ENCODE results near the gene LHFPL6.

Gene LHFPL6

GRCh38 chr13:39552246-39552645 is 50.7 kb downstream of the LHFPL6 start:
- no peak for DNase-seq

GRCh38 chr13:39550931-39551330 is 52.1 kb downstream of the LHFPL6 start:
- no peak for DNase-seq

- no peak for DNase-seq
Measured at GRCh38 chr13:39547108-39547507, 55.9 kb downstream of the LHFPL6 start.

- DNase-seq: no peak
Measured at GRCh38 chr13:39542361-39542760, 60.6 kb downstream of the LHFPL6 start.

GRCh38 chr13:39540929-39541605 is 61.9 kb downstream of the LHFPL6 start:
- DNase-seq: no peak

- no peak for DNase-seq
Measured at GRCh38 chr13:39538816-39539790, 63.9 kb downstream of the LHFPL6 start.

GRCh38 chr13:39536906-39537305 is 66.1 kb downstream of the LHFPL6 start:
- no peak for DNase-seq

- DNase-seq: no peak
Measured at GRCh38 chr13:39536274-39536673, 66.7 kb downstream of the LHFPL6 start.

- no peak for DNase-seq
Measured at GRCh38 chr13:39533651-39534150, 69.3 kb downstream of the LHFPL6 start.

GRCh38 chr13:39531646-39532045 is 71.3 kb downstream of the LHFPL6 start:
- no peak for DNase-seq

- no peak for DNase-seq
Measured at GRCh38 chr13:39530916-39531315, 72.1 kb downstream of the LHFPL6 start.

GRCh38 chr13:39528661-39528980 is 74.4 kb downstream of the LHFPL6 start:
- DNase-seq: no peak

GRCh38 chr13:39527961-39528660 is 74.9 kb downstream of the LHFPL6 start:
- DNase-seq: no peak

GRCh38 chr13:39527301-39527700 is 75.7 kb downstream of the LHFPL6 start:
- DNase-seq: no peak

- DNase-seq: no peak
Measured at GRCh38 chr13:39526499-39526898, 76.5 kb downstream of the LHFPL6 start.

- DNase-seq: no peak
Measured at GRCh38 chr13:39525506-39525905, 77.5 kb downstream of the LHFPL6 start.

GRCh38 chr13:39524795-39525194 is 78.2 kb downstream of the LHFPL6 start:
- no peak for DNase-seq

GRCh38 chr13:39522329-39522728 is 80.7 kb downstream of the LHFPL6 start:
- DNase-seq: no peak

GRCh38 chr13:39521701-39522100 is 81.3 kb downstream of the LHFPL6 start:
- no peak for DNase-seq

- no peak for DNase-seq
Measured at GRCh38 chr13:39516096-39516495, 86.9 kb downstream of the LHFPL6 start.

GRCh38 chr13:39515224-39515714 is 87.7 kb downstream of the LHFPL6 start:
- DNase-seq: no peak

GRCh38 chr13:39512687-39513086 is 90.3 kb downstream of the LHFPL6 start:
- no peak for DNase-seq

- DNase-seq: no peak
Measured at GRCh38 chr13:39510316-39510695, 92.7 kb downstream of the LHFPL6 start.

All from stimulated activated CD4-positive, alpha-beta T cell treated with anti-CD3 and anti-CD28 coated beads, Interleukin-12 subunit alpha, Interleukin-12 subunit beta, amount 100 ng/mL, for 4 hours (primary cell).